LNCaP clone FGC (cell line): ENCODE measurements around the gene DPF3.

Source experiments
- DNase-seq: peaks from one replicate; pipeline ENCODE4 v3.0.0-alpha.2; 2011; ENCODE audit warnings: low read depth
- H3K4me3 ChIP-seq: 2 replicates; pipeline ENCODE4 v1.5.1; 2011; ENCODE audit warnings: mild to moderate bottlenecking, low read depth, low read length, control low read depth
- CTCF ChIP-seq: IDR thresholded peaks from 2 replicates; pipeline ENCODE4 v1.5.1; 2012; ENCODE audit warnings: mild to moderate bottlenecking; ENCODE audit not compliant: control insufficient read depth, insufficient read depth; ENCODE audit errors: extremely low read depth

DPF3 gene

GRCh38 chr14:72802588-72802946 lies 91.3 kb downstream of the DPF3 start:
- no peak overlapping the region for H3K4me3 ChIP-seq
- DNase-seq: no peak
- TF ChIP-seq CTCF: no peak

GRCh38 chr14:72801836-72802587 lies 91.9 kb downstream of the DPF3 start:
- DNase-seq: no peak
- no peak for TF ChIP-seq CTCF
- no peak overlapping the region for H3K4me3 ChIP-seq

- no peak for TF ChIP-seq CTCF
- no peak overlapping the region for H3K4me3 ChIP-seq
- DNase-seq: no peak
Observed at GRCh38 chr14:72801381-72801812, 92.5 kb downstream of the DPF3 start.

GRCh38 chr14:72800848-72801370 lies 93.0 kb downstream of the DPF3 start:
- H3K4me3 ChIP-seq: no peak overlapping the region
- DNase-seq: no peak
- no peak for TF ChIP-seq CTCF

GRCh38 chr14:72800296-72800695 lies 93.6 kb downstream of the DPF3 start:
- no peak for DNase-seq
- TF ChIP-seq CTCF: no peak
- H3K4me3 ChIP-seq: no peak overlapping the region

- TF ChIP-seq CTCF: no peak
- no peak for DNase-seq
- H3K4me3 ChIP-seq: no peak overlapping the region
Observed at GRCh38 chr14:72796935-72797334, 97.0 kb downstream of the DPF3 start.
